Neural cell (in vitro differentiated cells): ENCODE data around the gene NFIB. TPM values are rescaled to one million over a fixed set of nuclear protein-coding genes. Genes with fewer than 3 reads are reported as not detected.

ENCODE experiments used
- H2AFZ ChIP-seq: fragments of 200-600, 300-800 bp; sonication (generic), shearing (Covaris generic); 2 replicates; pipeline ENCODE4 v1.6.0; 2014; ENCODE audit warnings: low read depth, mild to moderate bottlenecking, antibody characterized with exemption, low read length, moderate library complexity
- H3F3A ChIP-seq: fragments of 200-600 bp; shearing (Covaris generic); 2 replicates; pipeline ENCODE4 v1.6.1; 2016; ENCODE audit warnings: mild to moderate bottlenecking, moderate library complexity, mixed read lengths, antibody characterized with exemption, low read length; ENCODE audit not compliant: insufficient read depth, poor library complexity, severe bottlenecking
- H3K27ac ChIP-seq: fragments of 200-600, 300-800 bp; sonication (generic), shearing (Covaris generic); 2 replicates; pipeline ENCODE4 v1.5.1; 2014; ENCODE audit warnings: mild to moderate bottlenecking, low read length, moderate library complexity
- H3K27me3 ChIP-seq: fragments of 300-800, 200-600 bp; sonication (generic), shearing (Covaris generic); 2 replicates; pipeline ENCODE4 v1.6.0; 2014; ENCODE audit warnings: mild to moderate bottlenecking, low read depth, low read length, moderate library complexity; ENCODE audit not compliant: insufficient read depth
- H3K36me3 ChIP-seq: fragments of 300-800, 200-600 bp; sonication (generic), shearing (Covaris generic); 2 replicates; pipeline ENCODE4 v1.5.1; 2014; ENCODE audit warnings: mild to moderate bottlenecking, antibody characterized with exemption, low read length, moderate library complexity; ENCODE audit not compliant: insufficient read depth
- H3K4me2 ChIP-seq: fragments of 300-800, 200-600 bp; sonication (generic), shearing (Covaris generic); 2 replicates; pipeline ENCODE4 v1.6.0; 2014; ENCODE audit warnings: mild to moderate bottlenecking, low read length
- H3K4me3 ChIP-seq: fragments of 300-800, 200-600 bp; sonication (generic), shearing (Covaris generic); 2 replicates; pipeline ENCODE4 v1.5.1; 2014; ENCODE audit warnings: mild to moderate bottlenecking, low read length, moderate library complexity
- H3K79me2 ChIP-seq: fragments of 200-600 bp; shearing (Covaris generic); replicated peaks from 2 replicates; pipeline ENCODE4 v1.6.0; 2014; ENCODE audit warnings: mild to moderate bottlenecking, low read length, moderate library complexity; ENCODE audit not compliant: insufficient read depth
- H3K9ac ChIP-seq: fragments of 300-800, 200-600 bp; sonication (generic), shearing (Covaris generic); 2 replicates; pipeline ENCODE4 v1.6.1; 2016; ENCODE audit warnings: mild to moderate bottlenecking, low read length, mixed read lengths
- H3K9me2 ChIP-seq: fragments of 200-600 bp; shearing (Covaris generic); 2 replicates; pipeline ENCODE4 v1.6.1; 2016; ENCODE audit warnings: mild to moderate bottlenecking, low read length, mixed read lengths; ENCODE audit not compliant: insufficient read depth
- H3K9me3 ChIP-seq: fragments of 200-600, 300-800 bp; sonication (generic), shearing (Covaris generic); 2 replicates; pipeline ENCODE4 v1.6.1; 2016; ENCODE audit warnings: mild to moderate bottlenecking, mixed run types, low read length, moderate library complexity, mixed read lengths
- H4K20me1 ChIP-seq: fragments of 200-600 bp; shearing (Covaris generic); 2 replicates; pipeline ENCODE4 v1.6.1; 2016; ENCODE audit warnings: mild to moderate bottlenecking, mixed run types; ENCODE audit not compliant: insufficient read depth
- EP300 ChIP-seq: fragments of 450-650 bp; conservative IDR thresholded peaks from 2 replicates; pipeline ENCODE4 v1.6.1; 2014; ENCODE audit warnings: antibody characterized with exemption, mild to moderate bottlenecking, moderate library complexity; ENCODE audit not compliant: poor library complexity, severe bottlenecking
- EZH2 ChIP-seq: fragments of 200-600, 300-800 bp; shearing (Covaris generic), sonication (generic); IDR thresholded peaks from 2 replicates; pipeline ENCODE4 v1.6.1; 2014; ENCODE audit warnings: antibody characterized with exemption, low read length, borderline replicate concordance, mild to moderate bottlenecking; ENCODE audit not compliant: insufficient read depth, poor library complexity, severe bottlenecking
- MXI1 ChIP-seq: fragments of 450-650 bp; conservative IDR thresholded peaks from 2 replicates; pipeline ENCODE4 v1.6.1; 2014; ENCODE audit warnings: antibody characterized with exemption, mild to moderate bottlenecking; ENCODE audit not compliant: poor library complexity, severe bottlenecking
- POLR2AphosphoS5 ChIP-seq: IDR thresholded peaks from 2 replicates; pipeline ENCODE4 v1.6.1; 2012
- RAD21 ChIP-seq: fragments of 450-650 bp; conservative IDR thresholded peaks from 2 replicates; pipeline ENCODE4 v1.6.1; 2014; ENCODE audit warnings: antibody characterized with exemption, mild to moderate bottlenecking, moderate library complexity
- SMC3 ChIP-seq: fragments of 450-650 bp; conservative IDR thresholded peaks from 2 replicates; pipeline ENCODE4 v1.6.1; 2014; ENCODE audit warnings: antibody characterized with exemption, mild to moderate bottlenecking, moderate library complexity; ENCODE audit not compliant: poor library complexity
- TAF1 ChIP-seq: IDR thresholded peaks from 2 replicates; pipeline ENCODE4 v1.6.1; 2012; ENCODE audit warnings: low read depth
- polyA plus RNA-seq: library from polyadenylated mRNA; depleted of rRNA; stranded (reverse); fragments of >200 nt; gene quantifications from 2 replicates; pipeline ENCODE4 v1.2.3, GENCODE V29; 2014
- TF ChIP-seq, protein P1 (sequence below): fragments of 450-650 bp; IDR thresholded peaks from 2 replicates; pipeline ENCODE4 v1.5.1; 2014; ENCODE audit warnings: antibody characterized with exemption, mild to moderate bottlenecking, moderate library complexity; ENCODE audit not compliant: poor library complexity, severe bottlenecking
- TF ChIP-seq, protein P2 (sequence below): IDR thresholded peaks from 2 replicates; pipeline ENCODE4 v1.6.1; 2012; ENCODE audit warnings: borderline replicate concordance

The NFIB gene
- polyA plus RNA-seq, 1 donor from 2014 or later, result 0.73 TPM

- Histone ChIP-seq H2AFZ (no peak overlapping the region), H3K4me3 (no peak overlapping the region), H3K9me2 (no peaks in the 10 kb centered on the region), H3K27me3 (no peaks in the 10 kb centered on the region), H3K9ac (no peak overlapping the region), H3K9me3 (no peaks in the 10 kb centered on the region), H3K79me2 (no peaks in the 10 kb centered on the region), H3K4me2 (no peak overlapping the region), H4K20me1 (no peaks in the 10 kb centered on the region), H3F3A (no peaks in the 10 kb centered on the region), H3K36me3 (no peaks in the 10 kb centered on the region), H3K27ac (no peak overlapping the region)
- TF ChIP-seq, protein P1, sequence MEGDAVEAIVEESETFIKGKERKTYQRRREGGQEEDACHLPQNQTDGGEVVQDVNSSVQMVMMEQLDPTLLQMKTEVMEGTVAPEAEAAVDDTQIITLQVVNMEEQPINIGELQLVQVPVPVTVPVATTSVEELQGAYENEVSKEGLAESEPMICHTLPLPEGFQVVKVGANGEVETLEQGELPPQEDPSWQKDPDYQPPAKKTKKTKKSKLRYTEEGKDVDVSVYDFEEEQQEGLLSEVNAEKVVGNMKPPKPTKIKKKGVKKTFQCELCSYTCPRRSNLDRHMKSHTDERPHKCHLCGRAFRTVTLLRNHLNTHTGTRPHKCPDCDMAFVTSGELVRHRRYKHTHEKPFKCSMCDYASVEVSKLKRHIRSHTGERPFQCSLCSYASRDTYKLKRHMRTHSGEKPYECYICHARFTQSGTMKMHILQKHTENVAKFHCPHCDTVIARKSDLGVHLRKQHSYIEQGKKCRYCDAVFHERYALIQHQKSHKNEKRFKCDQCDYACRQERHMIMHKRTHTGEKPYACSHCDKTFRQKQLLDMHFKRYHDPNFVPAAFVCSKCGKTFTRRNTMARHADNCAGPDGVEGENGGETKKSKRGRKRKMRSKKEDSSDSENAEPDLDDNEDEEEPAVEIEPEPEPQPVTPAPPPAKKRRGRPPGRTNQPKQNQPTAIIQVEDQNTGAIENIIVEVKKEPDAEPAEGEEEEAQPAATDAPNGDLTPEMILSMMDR, result no peak
- TF ChIP-seq SMC3, result no peak
- TF ChIP-seq, protein P2, sequence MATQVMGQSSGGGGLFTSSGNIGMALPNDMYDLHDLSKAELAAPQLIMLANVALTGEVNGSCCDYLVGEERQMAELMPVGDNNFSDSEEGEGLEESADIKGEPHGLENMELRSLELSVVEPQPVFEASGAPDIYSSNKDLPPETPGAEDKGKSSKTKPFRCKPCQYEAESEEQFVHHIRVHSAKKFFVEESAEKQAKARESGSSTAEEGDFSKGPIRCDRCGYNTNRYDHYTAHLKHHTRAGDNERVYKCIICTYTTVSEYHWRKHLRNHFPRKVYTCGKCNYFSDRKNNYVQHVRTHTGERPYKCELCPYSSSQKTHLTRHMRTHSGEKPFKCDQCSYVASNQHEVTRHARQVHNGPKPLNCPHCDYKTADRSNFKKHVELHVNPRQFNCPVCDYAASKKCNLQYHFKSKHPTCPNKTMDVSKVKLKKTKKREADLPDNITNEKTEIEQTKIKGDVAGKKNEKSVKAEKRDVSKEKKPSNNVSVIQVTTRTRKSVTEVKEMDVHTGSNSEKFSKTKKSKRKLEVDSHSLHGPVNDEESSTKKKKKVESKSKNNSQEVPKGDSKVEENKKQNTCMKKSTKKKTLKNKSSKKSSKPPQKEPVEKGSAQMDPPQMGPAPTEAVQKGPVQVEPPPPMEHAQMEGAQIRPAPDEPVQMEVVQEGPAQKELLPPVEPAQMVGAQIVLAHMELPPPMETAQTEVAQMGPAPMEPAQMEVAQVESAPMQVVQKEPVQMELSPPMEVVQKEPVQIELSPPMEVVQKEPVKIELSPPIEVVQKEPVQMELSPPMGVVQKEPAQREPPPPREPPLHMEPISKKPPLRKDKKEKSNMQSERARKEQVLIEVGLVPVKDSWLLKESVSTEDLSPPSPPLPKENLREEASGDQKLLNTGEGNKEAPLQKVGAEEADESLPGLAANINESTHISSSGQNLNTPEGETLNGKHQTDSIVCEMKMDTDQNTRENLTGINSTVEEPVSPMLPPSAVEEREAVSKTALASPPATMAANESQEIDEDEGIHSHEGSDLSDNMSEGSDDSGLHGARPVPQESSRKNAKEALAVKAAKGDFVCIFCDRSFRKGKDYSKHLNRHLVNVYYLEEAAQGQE, result no peak
- no peak for TF ChIP-seq MXI1
- no peak for TF ChIP-seq RAD21
- TF ChIP-seq TAF1, result no peak
- TF ChIP-seq EZH2, result no peak
- TF ChIP-seq EP300, result no peak
- no peak for TF ChIP-seq POLR2AphosphoS5
Measured at GRCh38 chr9:14296495-14297113, 17.3 kb downstream of the NFIB start.

GRCh38 chr9:14294659-14295058 lies 19.3 kb downstream of the NFIB start:
- H3F3A ChIP-seq, result no peaks in the 10 kb centered on the region
- H2AFZ ChIP-seq, result no peak overlapping the region
- TF ChIP-seq, protein P2, result no peak
- TF ChIP-seq EP300 (no peak), MXI1 (no peak), EZH2 (no peak), TAF1 (no peak), POLR2AphosphoS5 (no peak), SMC3 (no peak), RAD21 (no peak)
- TF ChIP-seq, protein P1, result no peak
- H3K36me3 ChIP-seq, result no peaks in the 10 kb centered on the region
- no peaks in the 10 kb centered on the region for H3K9me3 ChIP-seq
- H3K9me2 ChIP-seq, result no peaks in the 10 kb centered on the region
- no peak overlapping the region for H3K9ac ChIP-seq
- no peak overlapping the region for H3K4me3 ChIP-seq
- H3K27me3 ChIP-seq, result no peaks in the 10 kb centered on the region
- H3K27ac ChIP-seq, result no peak overlapping the region
- no peak overlapping the region for H3K4me2 ChIP-seq
- H4K20me1 ChIP-seq, result no peaks in the 10 kb centered on the region
- H3K79me2 ChIP-seq, result no peaks in the 10 kb centered on the region
